ENCODE measurements around the gene PRKCZ. TPM values are rescaled to one million over a fixed set of nuclear protein-coding genes. Genes with fewer than 3 reads are reported as not detected.
A peak's percentile ranks its signal among the peaks of the same experiment; 100 is the strongest.

Gene PRKCZ
- total RNA-seq, 1 experiment from 2014 or later: 56.8 TPM

DNA sequence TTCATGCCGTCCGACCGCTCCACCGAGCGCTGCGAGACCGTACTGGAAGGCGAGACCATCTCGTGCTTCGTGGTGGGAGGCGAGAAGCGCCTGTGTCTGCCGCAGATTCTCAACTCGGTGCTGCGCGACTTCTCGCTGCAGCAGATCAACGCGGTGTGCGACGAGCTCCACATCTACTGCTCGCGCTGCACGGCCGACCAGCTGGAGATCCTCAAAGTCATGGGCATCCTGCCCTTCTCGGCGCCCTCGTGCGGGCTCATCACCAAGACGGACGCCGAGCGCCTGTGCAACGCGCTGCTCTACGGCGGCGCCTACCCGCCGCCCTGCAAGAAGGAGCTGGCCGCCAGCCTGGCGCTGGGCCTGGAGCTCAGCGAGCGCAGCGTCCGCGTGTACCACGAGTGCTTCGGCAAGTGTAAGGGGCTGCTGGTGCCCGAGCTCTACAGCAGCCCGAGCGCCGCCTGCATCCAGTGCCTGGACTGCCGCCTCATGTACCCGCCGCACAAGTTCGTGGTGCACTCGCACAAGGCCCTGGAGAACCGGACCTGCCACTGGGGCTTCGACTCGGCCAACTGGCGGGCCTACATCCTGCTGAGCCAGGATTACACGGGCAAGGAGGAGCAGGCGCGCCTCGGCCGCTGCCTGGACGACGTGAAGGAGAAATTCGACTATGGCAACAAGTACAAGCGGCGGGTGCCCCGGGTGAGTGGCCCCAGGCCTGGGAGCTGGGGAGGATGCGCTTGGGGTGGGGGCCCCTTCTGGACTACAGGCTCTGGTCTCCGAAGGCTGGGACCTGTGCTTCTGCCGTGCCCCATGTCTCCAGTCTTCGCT, 179.0 kb downstream of the PRKCZ start:
- no peak for TF ChIP-seq EZH2 (IDR thresholded peaks at IDR 0.05; ENCODE audit: low read length, unreplicated experiment)
- TF ChIP-seq, protein P1, sequence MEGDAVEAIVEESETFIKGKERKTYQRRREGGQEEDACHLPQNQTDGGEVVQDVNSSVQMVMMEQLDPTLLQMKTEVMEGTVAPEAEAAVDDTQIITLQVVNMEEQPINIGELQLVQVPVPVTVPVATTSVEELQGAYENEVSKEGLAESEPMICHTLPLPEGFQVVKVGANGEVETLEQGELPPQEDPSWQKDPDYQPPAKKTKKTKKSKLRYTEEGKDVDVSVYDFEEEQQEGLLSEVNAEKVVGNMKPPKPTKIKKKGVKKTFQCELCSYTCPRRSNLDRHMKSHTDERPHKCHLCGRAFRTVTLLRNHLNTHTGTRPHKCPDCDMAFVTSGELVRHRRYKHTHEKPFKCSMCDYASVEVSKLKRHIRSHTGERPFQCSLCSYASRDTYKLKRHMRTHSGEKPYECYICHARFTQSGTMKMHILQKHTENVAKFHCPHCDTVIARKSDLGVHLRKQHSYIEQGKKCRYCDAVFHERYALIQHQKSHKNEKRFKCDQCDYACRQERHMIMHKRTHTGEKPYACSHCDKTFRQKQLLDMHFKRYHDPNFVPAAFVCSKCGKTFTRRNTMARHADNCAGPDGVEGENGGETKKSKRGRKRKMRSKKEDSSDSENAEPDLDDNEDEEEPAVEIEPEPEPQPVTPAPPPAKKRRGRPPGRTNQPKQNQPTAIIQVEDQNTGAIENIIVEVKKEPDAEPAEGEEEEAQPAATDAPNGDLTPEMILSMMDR (conservative IDR thresholded peaks at IDR 0.05; ENCODE audit: low read depth, low read length): peak; percentile 33; the same call in 1 of the 2 replicates
- Histone ChIP-seq H3K4me3 (ENCODE audit: low read length) (peak overlapping the region; percentile 80), H4K20me1 (ENCODE audit: low read length) (peaks cover 55% of the 10 kb centered on the region), H2AFZ (ENCODE audit: low read length) (no peak overlapping the region), H3K27me3 (ENCODE audit: low read length) (no peaks in the 10 kb centered on the region), H3K79me2 (ENCODE audit: low read length) (peaks cover 62% of the 10 kb centered on the region), H3K9me2 (replicated peaks; ENCODE audit: low read length) (no peaks in the 10 kb centered on the region), H3K36me3 (ENCODE audit: low read depth, low read length) (no peaks in the 10 kb centered on the region), H3F3A (ENCODE audit: low read length, unreplicated experiment) (no peaks in the 10 kb centered on the region), H3K9ac (ENCODE audit: low read length) (peak overlapping the region; percentile 82), H3K27ac (ENCODE audit: low read length) (peak overlapping the region; percentile 15), H3K9me3 (ENCODE audit: low read length) (no peaks in the 10 kb centered on the region), H3K4me1 (ENCODE audit: insufficient read depth, low read length) (peaks cover 35% of the 10 kb centered on the region), H3K4me2 (ENCODE audit: low read length) (peak overlapping the region; percentile 96)
- peak; percentile 0; the same call in 1 of the 2 replicates for ATAC-seq
- TSS peak; percentile 32 for BruUV-seq (replicated peaks)
- ChIA-PET POLR2A (ENCODE audit: unreplicated experiment) (interaction anchor here (0.9 to 1.6 kb wide), 3 partner anchors 20 to 30 kb away, joined by 3 to 10 read pairs (median 6); no protein-coding TSS in a partner anchor), CTCF (interaction anchor here (0.6 to 1.5 kb wide), 4 partner anchors 30 to 152 kb away, joined by 3 to 8 read pairs (median 4); partner anchors contain the start of gene FAAP20)
- intact Hi-C loops (cut with micrococcal nuclease): no loop called here
- peak; percentile 70 for DNase-seq

DNA sequence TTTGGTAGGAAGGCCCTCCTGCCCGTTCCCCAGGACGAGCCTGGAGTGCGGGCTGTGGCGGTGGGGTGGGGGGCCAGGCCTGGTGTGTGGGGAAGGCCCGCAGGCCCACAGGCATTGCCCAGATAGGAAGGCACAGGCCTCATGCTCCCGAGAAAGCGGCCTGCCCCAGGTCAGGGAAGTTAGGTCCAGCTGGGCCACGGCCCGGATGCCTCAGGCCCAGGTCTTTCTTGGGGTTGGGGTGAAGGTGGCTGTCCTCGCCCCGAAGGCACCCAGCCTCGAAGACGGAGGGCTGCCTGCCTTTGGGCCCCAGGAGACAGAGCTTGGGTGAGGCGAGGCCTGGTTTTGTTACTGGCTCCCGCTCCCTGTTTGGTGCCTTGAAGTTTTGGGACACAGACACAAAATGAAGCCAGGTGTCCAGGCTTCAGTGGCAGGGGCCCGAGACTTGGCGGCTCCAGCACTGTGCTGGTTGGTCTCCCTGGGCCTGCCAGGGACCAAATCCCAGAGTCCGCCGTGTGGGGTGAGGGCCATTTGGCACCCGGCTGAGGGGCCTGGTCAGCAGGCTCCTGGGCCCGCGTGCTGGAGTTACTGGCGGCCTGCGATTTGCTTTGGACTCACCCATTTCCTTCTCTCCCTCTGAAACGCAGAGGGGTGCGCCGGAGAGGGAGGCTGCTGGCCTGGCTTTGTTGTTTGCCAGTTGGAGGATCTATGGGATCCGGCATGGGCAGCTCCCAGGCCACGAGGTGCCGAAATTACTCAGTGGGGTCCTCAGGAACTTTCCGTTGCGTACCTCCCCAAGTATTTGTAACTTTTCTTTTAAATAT, 179.9 kb downstream of the PRKCZ start:
- Histone ChIP-seq H3K9me3 (ENCODE audit: low read length) (no peaks in the 10 kb centered on the region), H3K9ac (ENCODE audit: low read length) (peak overlapping the region; percentile 82), H2AFZ (ENCODE audit: low read length) (no peak overlapping the region), H3K36me3 (ENCODE audit: low read depth, low read length) (no peaks in the 10 kb centered on the region), H3F3A (ENCODE audit: low read length, unreplicated experiment) (no peaks in the 10 kb centered on the region), H3K79me2 (ENCODE audit: low read length) (peaks cover 71% of the 10 kb centered on the region), H3K4me2 (ENCODE audit: low read length) (peak overlapping the region; percentile 96), H3K4me3 (ENCODE audit: low read length) (peak overlapping the region; percentile 80), H3K4me1 (ENCODE audit: insufficient read depth, low read length) (peaks cover 37% of the 10 kb centered on the region), H4K20me1 (ENCODE audit: low read length) (peaks cover 63% of the 10 kb centered on the region), H3K9me2 (replicated peaks; ENCODE audit: low read length) (no peaks in the 10 kb centered on the region), H3K27ac (ENCODE audit: low read length) (peak overlapping the region; percentile 15), H3K27me3 (ENCODE audit: low read length) (no peaks in the 10 kb centered on the region)
- CTCF ChIA-PET: interaction anchor here (1.0 kb wide), 1 partner anchor 152 kb away, joined by 5 read pairs; no protein-coding TSS in a partner anchor
- peak; percentile 2 for ATAC-seq
- intact Hi-C loops (cut with micrococcal nuclease): loop anchor here (5.0 kb wide), 1 partner anchor 33 kb away; no protein-coding TSS in a partner anchor
- POLR2A ChIA-PET (ENCODE audit: unreplicated experiment): interaction anchor here (0.7 to 1.6 kb wide), 3 partner anchors 11 to 31 kb away, joined by 3 to 10 read pairs (median 3); no protein-coding TSS in a partner anchor
- TF ChIP-seq EZH2 (IDR thresholded peaks at IDR 0.05; ENCODE audit: low read length, unreplicated experiment): no peak
- TF ChIP-seq, protein P1 (conservative IDR thresholded peaks at IDR 0.05; ENCODE audit: low read depth, low read length): no peak
- no peak for TF ChIP-seq EZH2phosphoT487 (IDR thresholded peaks at IDR 0.05; ENCODE audit: borderline replicate concordance, low read length)
- BruUV-seq (replicated peaks): no TSS peak
- DNase-seq: peak; percentile 52

All from PC-3 (cell line).